GM10847 (cell line): ENCODE data around the gene MTTP.
A peak's percentile ranks its signal among the peaks of the same experiment; 100 is the strongest.

Experiments used
- POLR2A ChIP-seq: IDR thresholded peaks from 2 replicates; pipeline ENCODE4 v1.6.1; 2011; ENCODE audit not compliant: insufficient read length; ENCODE audit errors: extremely low read depth

MTTP gene

GRCh38 chr4:99574530-99575324, at the start of gene MTTP:
Gene MTTP, plus strand, starts transcription at chr4:99574824. Its CDS starts 86 bp downstream, at chr4:99574910.
- no peak for TF ChIP-seq POLR2A

- no peak for TF ChIP-seq POLR2A
These were observed 45.4 kb upstream of the MTTP start for GRCh38 chr4:99529228-99529627.

- no peak for TF ChIP-seq POLR2A
These were observed 44.7 kb upstream of the MTTP start for GRCh38 chr4:99529956-99530355.

- TF ChIP-seq POLR2A = no peak
These were observed 38.4 kb upstream of the MTTP start for GRCh38 chr4:99536271-99536670.

- TF ChIP-seq POLR2A = no peak
These were observed 37.8 kb upstream of the MTTP start for GRCh38 chr4:99536848-99537247.

GRCh38 chr4:99537674-99538073, 37.0 kb upstream of the MTTP start:
- no peak for TF ChIP-seq POLR2A

- TF ChIP-seq POLR2A = no peak
These were observed 34.2 kb upstream of the MTTP start for GRCh38 chr4:99540277-99540939.

GRCh38 chr4:99552872-99553271, 21.8 kb upstream of the MTTP start:
- no peak for TF ChIP-seq POLR2A

GRCh38 chr4:99563310-99564186, 11.1 kb upstream of the MTTP start, which contains the start of gene TRMT10A:
Gene TRMT10A, minus strand, starts transcription at chr4:99564039. Its CDS starts 4,701 bp downstream, at chr4:99559338.
- TF ChIP-seq POLR2A = peak; percentile 66

- no peak for TF ChIP-seq POLR2A
These were observed 9.7 kb upstream of the MTTP start for GRCh38 chr4:99564921-99565320.

GRCh38 chr4:99571883-99572282, 2.7 kb upstream of the MTTP start:
- TF ChIP-seq POLR2A = no peak

GRCh38 chr4:99572527-99573240, 1.9 kb upstream of the MTTP start:
- no peak for TF ChIP-seq POLR2A

GRCh38 chr4:99573735-99574368, 772 bp upstream of the MTTP start:
- no peak for TF ChIP-seq POLR2A

- no peak for TF ChIP-seq POLR2A
These were observed 4.1 kb downstream of the MTTP start for GRCh38 chr4:99578714-99579113.
